ENCODE results near the gene IRF9. TPM values are rescaled to one million over a fixed set of nuclear protein-coding genes. Genes with fewer than 3 reads are reported as not detected.

IRF9 gene
- total RNA-seq, 1 donor from 2014 or later: 57.1 TPM

Other genes with a start within 250 kb of the IRF9 start
- gene DHRS4, start 207.5 kb upstream of the IRF9 start, total RNA-seq: 41.7 and 45.9 TPM in 2 replicates
- 8.4 and 11.5 TPM in 2 replicates for gene DHRS4L2, start 172.3 kb upstream of the IRF9 start, total RNA-seq
- gene CARMIL3, start 109.3 kb upstream of the IRF9 start, total RNA-seq: 0.17 TPM in 1 of 2 replicates, not detected in the other
- gene CPNE6, start 89.7 kb upstream of the IRF9 start, total RNA-seq: not detected in 2 replicates
- gene PCK2, start 67.0 kb upstream of the IRF9 start, total RNA-seq: 26.8 and 35.3 TPM in 2 replicates
- 50.9 and 56.8 TPM in 2 replicates for gene DCAF11, start 46.5 kb upstream of the IRF9 start, total RNA-seq
- 0.65 and 0.96 TPM in 2 replicates for gene NRL, start 46.3 kb upstream of the IRF9 start, total RNA-seq
- gene FITM1, start 30.6 kb upstream of the IRF9 start, total RNA-seq: 0.20 TPM in 2 replicates
- gene PSME1, start 25.1 kb upstream of the IRF9 start, total RNA-seq: 87.2 and 96.2 TPM in 2 replicates
- 11.4 and 14.0 TPM in 2 replicates for gene EMC9, start 19.7 kb upstream of the IRF9 start, total RNA-seq
- gene PSME2, start 14.7 kb upstream of the IRF9 start, total RNA-seq: 58.8 and 64.5 TPM in 2 replicates
- 26.7 and 35.1 TPM in 2 replicates for gene RNF31, start 13.8 kb upstream of the IRF9 start, total RNA-seq
- 0.65 and 1.2 TPM in 2 replicates for gene REC8, start 10.8 kb downstream of the IRF9 start, total RNA-seq
- 42.3 and 84.2 TPM in 2 replicates for gene IPO4, start 27.6 kb downstream of the IRF9 start, total RNA-seq
- gene TM9SF1, start 34.2 kb downstream of the IRF9 start, total RNA-seq: 102 and 113 TPM in 2 replicates
- gene TSSK4, start 44.4 kb downstream of the IRF9 start, total RNA-seq: 0.07 and 0.53 TPM in 2 replicates
- gene CHMP4A, start 52.2 kb downstream of the IRF9 start, total RNA-seq: 21.8 and 24.1 TPM in 2 replicates
- 14.8 and 15.4 TPM in 2 replicates for gene MDP1, start 54.8 kb downstream of the IRF9 start, total RNA-seq
- gene NEDD8, start 71.1 kb downstream of the IRF9 start, total RNA-seq: 122 and 125 TPM in 2 replicates
- 88.9 and 107 TPM in 2 replicates for gene GMPR2, start 71.7 kb downstream of the IRF9 start, total RNA-seq
- gene TINF2, start 81.4 kb downstream of the IRF9 start, total RNA-seq: 55.0 and 55.8 TPM in 2 replicates
- 0.65 and 1.5 TPM in 2 replicates for gene TGM1, start 101.9 kb downstream of the IRF9 start, total RNA-seq
- gene RABGGTA, start 110.3 kb downstream of the IRF9 start, total RNA-seq: 22.6 and 33.2 TPM in 2 replicates
- 12.9 and 29.0 TPM in 2 replicates for gene DHRS1, start 138.5 kb downstream of the IRF9 start, total RNA-seq
- 21.2 and 28.0 TPM in 2 replicates for gene NOP9, start 138.6 kb downstream of the IRF9 start, total RNA-seq
- gene CIDEB, start 146.7 kb downstream of the IRF9 start, total RNA-seq: 1.6 and 2.3 TPM in 2 replicates
- 3.0 and 4.8 TPM in 2 replicates for gene LTB4R2, start 148.9 kb downstream of the IRF9 start, total RNA-seq
- 1.9 and 2.7 TPM in 2 replicates for gene LTB4R, start 150.2 kb downstream of the IRF9 start, total RNA-seq
- gene ADCY4, start 173.8 kb downstream of the IRF9 start, total RNA-seq: 3.3 and 4.9 TPM in 2 replicates
- gene RIPK3, start 178.7 kb downstream of the IRF9 start, total RNA-seq: 0.26 TPM in 1 of 2 replicates, not detected in the other
- gene NFATC4, start 206.9 kb downstream of the IRF9 start, total RNA-seq: 56.5 and 76.4 TPM in 2 replicates
- 6.9 and 16.7 TPM in 2 replicates for gene NYNRIN, start 237.7 kb downstream of the IRF9 start, total RNA-seq

All from smooth muscle cell of the pulmonary artery (primary cell).